IPS-18c (cell line): ENCODE data around the gene TFIP11.

Experiments used
- H3K4me3 ChIP-seq: 2 replicates; pipeline ENCODE4 v1.7.0; 2013; ENCODE audit warnings: low read depth, mild to moderate bottlenecking, low read length, moderate library complexity; ENCODE audit not compliant: insufficient read depth
- H3K9me3 ChIP-seq: one replicate; pipeline ENCODE4 v1.6.1; 2013; ENCODE audit warnings: mild to moderate bottlenecking, low read length, moderate library complexity; ENCODE audit not compliant: control insufficient read depth, insufficient read depth

TFIP11 gene

GRCh38 chr22:26466196-26466595 lies 46.1 kb downstream of the TFIP11 start:
- Histone ChIP-seq H3K9me3 (peaks cover 2% of the 10 kb centered on the region), H3K4me3 (no peak overlapping the region)

GRCh38 chr22:26464312-26464711 lies 48.0 kb downstream of the TFIP11 start:
- Histone ChIP-seq H3K4me3 (no peak overlapping the region), H3K9me3 (no peaks in the 10 kb centered on the region)

- H3K9me3 ChIP-seq: no peaks in the 10 kb centered on the region
- H3K4me3 ChIP-seq: no peak overlapping the region
Observed at GRCh38 chr22:26463688-26464087, 48.6 kb downstream of the TFIP11 start.

GRCh38 chr22:26463101-26463661 lies 49.1 kb downstream of the TFIP11 start:
- Histone ChIP-seq H3K4me3 (no peak overlapping the region), H3K9me3 (no peaks in the 10 kb centered on the region)

- Histone ChIP-seq H3K4me3 (no peak overlapping the region), H3K9me3 (no peaks in the 10 kb centered on the region)
Observed at GRCh38 chr22:26462641-26463040, 49.6 kb downstream of the TFIP11 start.

- H3K4me3 ChIP-seq: no peak overlapping the region
- no peaks in the 10 kb centered on the region for H3K9me3 ChIP-seq
Observed at GRCh38 chr22:26462051-26462450, 50.2 kb downstream of the TFIP11 start.

GRCh38 chr22:26461188-26461810 lies 51.0 kb downstream of the TFIP11 start:
- Histone ChIP-seq H3K4me3 (no peak overlapping the region), H3K9me3 (no peaks in the 10 kb centered on the region)

GRCh38 chr22:26460202-26460601 lies 52.1 kb downstream of the TFIP11 start:
- H3K9me3 ChIP-seq: no peaks in the 10 kb centered on the region
- no peak overlapping the region for H3K4me3 ChIP-seq

GRCh38 chr22:26457661-26458272 lies 54.5 kb downstream of the TFIP11 start:
- H3K4me3 ChIP-seq: no peak overlapping the region
- H3K9me3 ChIP-seq: no peaks in the 10 kb centered on the region

- H3K4me3 ChIP-seq: no peak overlapping the region
- H3K9me3 ChIP-seq: no peaks in the 10 kb centered on the region
Observed at GRCh38 chr22:26453812-26454500, 58.3 kb downstream of the TFIP11 start.

- H3K9me3 ChIP-seq: no peaks in the 10 kb centered on the region
Observed at GRCh38 chr22:26453216-26453615, 59.1 kb downstream of the TFIP11 start.

GRCh38 chr22:26452236-26453016 lies 59.8 kb downstream of the TFIP11 start:
- Histone ChIP-seq H3K4me3 (no peak overlapping the region), H3K9me3 (no peaks in the 10 kb centered on the region)

More at GRCh38 chr22:26453216-26453615, 59.1 kb downstream of the TFIP11 start:
- no peak overlapping the region for H3K4me3 ChIP-seq

- Histone ChIP-seq H3K4me3 (no peak overlapping the region), H3K9me3 (no peaks in the 10 kb centered on the region)
Observed at GRCh38 chr22:26450453-26451185, 61.7 kb downstream of the TFIP11 start.

- no peaks in the 10 kb centered on the region for H3K9me3 ChIP-seq
- no peak overlapping the region for H3K4me3 ChIP-seq
Observed at GRCh38 chr22:26448941-26449340, 63.3 kb downstream of the TFIP11 start.

- H3K9me3 ChIP-seq: no peaks in the 10 kb centered on the region
Observed at GRCh38 chr22:26448334-26448733, 63.9 kb downstream of the TFIP11 start.

GRCh38 chr22:26447584-26448329 lies 64.5 kb downstream of the TFIP11 start:
- no peak overlapping the region for H3K4me3 ChIP-seq
- no peaks in the 10 kb centered on the region for H3K9me3 ChIP-seq

More at GRCh38 chr22:26448334-26448733, 63.9 kb downstream of the TFIP11 start:
- no peak overlapping the region for H3K4me3 ChIP-seq
